NCI-H524 (cell line): ENCODE measurements around the gene CFAP299.
A peak's percentile ranks its signal among the peaks of the same experiment; 100 is the strongest.

ENCODE experiments used
- DNase-seq, 2 experiments: peaks; one replicate each; lab custom pipeline; 2025; lab: John Stamatoyannopoulos, UW

CFAP299 gene

DNA sequence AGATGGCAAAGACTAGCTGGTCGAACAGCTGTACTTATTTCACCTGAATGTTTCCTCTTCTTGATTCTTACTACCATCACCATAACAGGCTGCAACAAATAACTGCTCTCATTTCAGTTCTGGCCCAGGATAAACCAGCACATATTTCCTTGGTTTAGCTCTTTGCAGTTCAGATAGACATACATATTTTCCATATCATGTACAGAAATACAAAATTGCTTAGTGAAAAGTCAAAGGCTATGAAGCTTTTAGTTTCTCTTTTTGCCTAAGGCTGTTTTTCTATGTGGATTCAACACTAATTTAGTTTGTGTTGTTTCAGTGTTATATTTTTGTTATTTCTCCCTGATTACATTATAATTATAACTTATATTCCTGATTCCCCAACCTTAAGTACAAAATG is 591.4 kb downstream of the CFAP299 start:
- no peak for DNase-seq

DNA sequence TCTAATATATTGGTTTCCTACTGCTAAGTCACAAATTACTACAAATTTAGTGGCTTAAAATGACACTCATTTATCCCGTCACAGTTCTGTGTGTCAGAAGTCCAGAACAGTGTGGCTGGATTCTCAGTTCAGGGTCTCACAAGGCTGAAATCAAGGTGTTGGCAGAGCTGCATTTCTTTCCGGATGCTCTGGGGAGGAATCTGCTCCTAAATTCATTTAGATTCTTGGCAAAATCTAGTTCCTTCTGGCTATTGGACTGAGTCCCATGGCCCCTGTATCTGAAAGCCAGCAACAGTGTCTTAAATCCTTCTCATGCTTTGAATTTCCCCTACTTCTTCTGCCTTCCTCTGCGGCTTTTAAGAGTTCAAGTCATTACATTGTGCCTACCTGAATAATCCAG is 591.9 kb downstream of the CFAP299 start:
- no peak for DNase-seq

DNA sequence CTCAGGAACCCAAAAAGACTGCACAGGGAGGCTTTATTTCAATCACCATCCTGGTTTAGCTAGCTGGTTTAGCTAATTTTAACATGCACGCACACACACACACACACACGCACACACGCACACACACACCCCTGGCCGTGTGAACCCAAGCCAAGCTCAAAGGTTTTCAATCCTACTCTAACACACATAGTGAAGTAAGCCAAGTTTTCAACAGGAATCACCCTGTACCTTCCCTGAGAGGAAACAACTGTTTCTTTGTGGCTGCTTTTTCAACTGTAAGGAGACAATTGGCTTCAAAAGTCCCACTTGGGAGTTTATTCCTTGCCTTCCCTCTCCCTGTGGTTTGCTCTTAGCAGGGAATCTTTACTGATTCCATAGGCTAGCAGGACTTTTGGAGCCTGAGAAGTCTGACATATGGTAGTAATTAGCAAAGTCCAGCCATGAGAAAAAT is 596.1 kb downstream of the CFAP299 start:
- DNase-seq, result no peak

DNA sequence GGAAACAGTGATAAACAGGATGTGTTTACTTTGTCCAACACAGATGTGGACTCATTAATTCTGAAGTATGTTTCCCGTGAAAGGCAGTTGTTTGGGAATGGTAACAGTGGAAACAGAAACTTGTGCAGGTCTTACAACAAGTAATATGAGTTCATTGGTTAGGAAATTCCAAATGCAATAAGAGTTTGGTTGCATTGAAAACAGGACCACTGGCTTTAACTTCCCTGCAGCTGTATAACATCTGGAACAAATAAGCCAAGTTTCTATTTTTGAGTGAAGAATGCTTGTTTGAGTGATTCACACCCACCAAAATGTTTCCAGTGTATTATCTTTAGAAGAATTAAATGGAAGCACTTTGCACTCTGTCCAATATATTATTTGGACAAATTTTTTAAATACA is 612.6 kb downstream of the CFAP299 start:
- DNase-seq, result no peak

DNA sequence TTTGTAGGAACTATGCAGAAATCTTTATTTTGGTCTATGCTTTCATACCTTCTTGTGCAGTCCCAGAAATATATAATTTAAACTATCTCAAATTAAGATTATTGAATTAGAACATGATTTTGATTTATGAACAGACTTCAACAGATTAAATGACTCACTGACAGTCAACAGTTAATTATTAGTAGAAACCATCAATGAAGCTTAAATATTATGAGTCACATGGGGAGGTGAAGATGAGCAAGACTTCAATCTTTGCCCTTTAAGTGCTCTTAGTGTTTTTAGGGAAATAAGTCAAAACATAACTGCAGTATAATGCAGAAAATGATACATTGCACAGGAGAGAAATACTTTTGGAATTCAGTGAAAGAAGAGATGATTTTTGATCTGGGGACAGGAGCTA is 613.5 kb downstream of the CFAP299 start:
- DNase-seq, result no peak

DNA sequence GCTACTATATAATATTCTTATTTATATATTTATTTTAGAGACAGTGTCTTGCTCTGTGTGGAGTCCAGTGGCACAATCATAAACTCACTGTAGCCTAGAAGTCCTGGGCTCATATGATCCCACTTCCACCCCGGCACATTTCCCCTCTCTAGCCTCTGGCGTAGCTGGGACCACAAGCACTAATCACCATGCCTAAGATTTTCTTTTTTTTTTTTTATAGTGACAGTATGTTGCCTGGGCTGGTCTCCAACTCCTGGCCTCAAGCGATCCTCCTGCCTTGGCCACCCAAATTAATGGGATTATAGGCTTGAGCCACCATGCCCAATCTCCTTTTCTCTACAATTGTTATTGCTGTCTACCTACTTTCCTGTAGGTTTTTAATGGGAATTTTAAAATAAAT is 620.9 kb downstream of the CFAP299 start:
- no peak for DNase-seq

DNA sequence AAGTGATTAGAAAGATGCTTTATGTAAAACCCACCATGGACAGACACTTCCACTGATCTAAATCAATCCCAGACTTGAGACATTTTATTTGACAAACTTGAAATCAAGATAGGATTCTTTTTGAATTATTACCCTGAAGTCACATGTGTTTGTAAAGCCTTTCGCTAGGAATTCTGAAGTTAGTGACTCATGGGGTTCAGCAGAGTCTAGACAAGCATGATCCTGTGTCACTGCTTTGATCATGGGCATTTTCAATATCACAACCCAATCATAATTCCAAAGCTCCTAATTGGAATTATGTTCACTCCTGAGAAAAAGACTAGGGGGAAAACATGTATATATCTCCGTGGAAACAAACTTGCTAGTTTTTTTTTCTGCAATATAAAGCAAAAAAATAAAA is 627.5 kb downstream of the CFAP299 start:
- no peak for DNase-seq

DNA sequence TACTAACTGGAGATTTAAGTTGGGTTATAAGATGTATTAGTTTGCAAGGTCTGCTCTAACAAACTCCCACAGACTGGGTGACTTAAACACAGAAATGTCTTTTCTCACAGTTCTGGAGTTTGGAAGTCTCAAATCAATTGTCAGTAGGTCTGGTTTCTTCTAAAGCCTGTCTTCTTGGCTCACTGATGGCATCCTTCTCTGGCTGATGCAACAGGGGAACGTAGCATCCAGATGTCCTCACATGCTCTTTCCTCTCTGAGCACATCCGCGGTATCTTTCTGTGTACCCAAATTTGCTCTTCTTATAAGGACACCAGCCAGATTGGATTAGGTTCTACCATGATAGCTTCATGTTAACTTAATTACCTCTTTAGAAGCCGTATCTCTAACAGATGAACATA is 631.8 kb downstream of the CFAP299 start:
- no peak for DNase-seq

DNA sequence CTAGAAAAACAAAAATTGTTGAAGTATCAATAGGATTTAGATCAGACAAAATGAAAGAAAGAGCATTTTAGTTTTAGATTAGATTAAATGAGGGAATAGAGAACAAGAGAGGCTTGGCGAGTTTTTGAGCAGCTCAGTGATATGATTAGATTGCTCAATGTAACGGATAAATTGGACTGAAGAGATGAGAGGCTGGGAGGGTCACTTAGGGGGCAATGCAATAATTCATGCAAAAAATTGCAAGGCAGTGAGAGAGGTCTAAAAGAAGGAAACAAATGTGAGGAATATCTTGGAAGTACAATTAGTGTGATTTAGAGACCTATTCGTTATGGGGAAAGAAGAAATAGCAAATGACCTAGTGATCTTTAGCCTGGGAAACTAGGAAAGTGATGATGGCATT is 644.7 kb downstream of the CFAP299 start:
- DNase-seq, result no peak

DNA sequence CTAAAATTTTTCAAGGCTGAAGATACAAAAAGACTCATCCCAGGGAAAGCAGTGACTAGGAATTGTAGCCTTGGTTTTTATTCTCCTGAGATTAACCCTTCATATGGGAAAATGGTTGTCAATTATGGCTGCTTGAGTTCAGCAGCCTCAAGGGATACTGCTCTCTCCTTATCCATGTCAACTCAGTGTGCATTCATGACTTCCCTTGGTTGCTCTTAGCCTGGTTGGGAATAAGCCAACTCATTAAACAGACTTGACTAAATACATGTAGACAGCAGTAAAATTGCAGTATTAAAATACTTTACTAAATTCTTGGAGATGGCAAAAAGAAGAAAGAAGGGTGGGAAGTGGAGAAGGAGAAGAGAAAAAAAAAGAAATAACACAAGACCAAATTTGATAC is 650.5 kb downstream of the CFAP299 start:
- DNase-seq, result no peak

DNA sequence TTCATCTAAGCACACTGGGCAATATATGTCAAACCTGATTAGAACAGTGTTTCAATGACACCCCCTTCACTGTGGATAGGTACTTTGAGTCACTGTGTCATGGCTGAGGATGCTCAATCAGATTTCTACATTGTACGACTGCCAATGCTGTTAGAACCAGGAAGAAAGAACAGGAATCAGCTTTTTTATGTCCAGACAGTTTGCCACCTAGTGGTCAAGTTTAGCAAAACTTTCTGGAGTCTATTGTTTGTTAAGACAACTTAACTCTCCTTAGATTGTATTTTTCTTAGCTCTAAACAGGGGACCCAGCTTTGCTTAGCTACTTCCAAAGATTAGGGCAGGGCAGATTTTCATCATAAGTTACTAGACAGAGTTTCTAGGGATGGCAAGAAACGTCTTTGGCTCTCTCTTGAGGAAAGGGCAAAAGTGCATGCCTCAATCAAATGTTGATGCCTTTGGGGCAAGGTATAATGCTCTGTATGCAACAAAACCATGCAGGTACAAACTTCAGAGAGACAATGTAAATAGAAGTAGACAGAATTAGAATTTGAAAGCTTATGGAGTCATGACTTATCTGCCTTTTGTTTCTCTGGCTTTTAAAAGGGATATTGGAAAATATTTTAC is 654.5 kb downstream of the CFAP299 start:
- DNase-seq, result peak; percentile 5 to 40

DNA sequence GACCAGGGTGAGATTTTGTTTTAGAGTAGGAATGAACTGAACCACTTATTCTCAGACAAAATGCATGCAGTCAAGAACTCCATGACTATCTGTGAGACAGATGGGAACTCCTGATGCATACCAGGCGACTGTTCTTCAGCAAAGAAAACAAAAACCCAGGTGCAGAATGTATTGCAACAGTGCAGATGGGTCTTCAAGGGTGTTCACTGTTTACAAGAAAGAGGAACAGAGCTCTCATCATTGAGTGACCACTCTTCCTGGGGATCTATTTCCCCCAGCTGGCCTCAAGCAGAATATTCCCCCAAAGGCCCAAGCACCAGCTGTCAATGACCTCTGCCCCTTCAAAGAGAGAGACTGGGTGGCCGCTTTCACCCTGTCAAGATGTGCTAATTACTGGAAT is 655.3 kb downstream of the CFAP299 start:
- DNase-seq, result peak; percentile 0 to 42

DNA sequence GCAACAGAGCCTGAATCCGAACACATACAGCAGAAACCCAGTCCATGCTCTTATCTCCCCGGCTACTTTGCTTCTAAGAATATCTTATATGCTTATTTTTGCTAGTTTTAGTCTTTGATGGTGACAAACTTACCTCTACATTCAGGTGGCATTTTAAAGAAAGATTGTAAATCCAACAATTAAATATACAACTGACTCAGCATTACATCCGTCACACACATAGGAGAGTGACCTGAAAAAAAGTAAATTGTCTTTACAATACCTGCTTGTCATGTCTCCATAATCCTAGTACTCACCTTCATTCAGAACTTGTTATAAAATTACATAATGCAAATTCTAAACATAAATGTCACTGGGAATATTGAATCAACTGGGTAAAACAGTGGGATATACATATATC is 664.4 kb downstream of the CFAP299 start:
- no peak for DNase-seq

DNA sequence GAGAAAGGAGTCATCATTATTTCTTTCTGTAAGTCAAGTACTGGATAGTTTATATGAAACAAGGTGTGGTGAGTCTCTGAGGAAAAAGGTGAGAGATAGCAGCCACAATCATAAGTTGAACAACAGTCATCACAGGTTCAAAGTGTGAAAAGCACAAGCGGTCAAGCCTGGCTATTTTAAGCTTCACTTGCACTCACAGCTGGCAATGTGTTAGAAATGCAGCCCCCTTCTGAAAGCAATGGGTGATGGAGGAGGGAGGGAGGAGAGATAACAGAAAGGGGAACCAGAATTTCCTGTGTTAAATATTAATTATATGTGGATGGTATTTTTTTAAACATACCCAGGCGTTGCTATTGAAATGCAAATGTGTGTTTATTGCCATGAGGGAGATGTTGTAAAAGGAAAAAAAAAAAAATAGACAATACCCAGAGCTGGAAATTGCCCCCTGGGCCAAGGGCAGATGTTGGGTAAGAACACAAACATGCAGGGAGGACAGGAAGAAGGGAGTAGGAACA is 668.1 kb downstream of the CFAP299 start:
- no peak for DNase-seq

DNA sequence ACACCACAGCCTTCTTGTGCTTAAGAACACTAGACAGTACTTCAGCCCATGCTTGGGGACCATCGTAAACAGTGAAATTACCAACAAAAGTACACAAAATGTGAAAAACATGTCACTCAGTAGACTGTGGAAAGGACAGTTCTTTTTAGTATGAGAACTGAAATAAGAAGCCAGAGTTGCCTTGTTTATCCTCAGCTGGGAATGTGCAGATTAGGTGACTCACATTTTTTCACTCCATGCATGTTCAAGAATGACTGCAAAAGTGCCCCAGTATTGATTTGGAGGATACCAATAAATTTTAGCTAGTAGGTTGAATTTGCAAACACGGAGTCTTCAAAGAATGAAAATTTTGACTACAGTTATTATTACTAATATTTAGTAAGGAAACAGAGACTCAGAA is 671.9 kb downstream of the CFAP299 start:
- no peak for DNase-seq
